GM19324 (cell line): ENCODE data around the gene NUP88.
"Not testable (repeated sequence)": the region's sequence is repeated elsewhere in the genome, so short reads cannot be mapped to it uniquely, and the experiment has no call there.

ENCODE experiments used
- ATAC-seq: cut with Tn5 transposase; IDR thresholded peaks from one replicate; pipeline ENCODE4 v1.9.1; 2021; ENCODE audit warnings: mild to moderate bottlenecking, moderate library complexity; ENCODE audit not compliant: unreplicated experiment, low FRiP score

The NUP88 gene

DNA sequence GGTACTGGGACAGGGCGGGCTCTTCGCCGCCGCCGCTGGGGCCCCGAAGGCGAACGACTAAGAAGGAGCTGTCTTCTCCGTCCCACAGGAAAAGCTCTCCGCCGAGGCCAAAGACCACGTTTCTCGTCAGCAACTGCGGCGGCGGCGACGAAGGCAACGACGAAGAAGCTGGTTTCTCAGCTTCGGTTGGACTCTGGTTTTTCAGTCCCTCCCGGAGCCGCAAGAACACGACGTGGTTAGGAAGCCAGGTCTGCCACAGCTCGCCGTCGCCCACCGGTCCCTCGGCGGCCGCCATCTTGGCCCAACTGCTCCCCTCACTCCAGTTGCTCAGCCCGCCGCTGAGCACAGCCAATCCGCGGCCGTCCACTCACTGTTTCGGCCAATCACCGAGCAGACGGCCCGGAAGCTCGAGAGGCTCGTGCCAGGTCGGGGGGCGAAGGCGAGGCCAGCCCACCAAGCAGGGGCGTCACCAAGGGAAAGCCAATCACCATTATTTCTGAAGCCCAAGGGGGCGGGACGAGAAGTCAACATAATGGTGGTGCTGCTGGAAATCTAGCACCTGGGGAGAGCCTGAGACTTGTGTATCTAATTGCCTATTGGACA lies at the start of gene NUP88:
TSS of gene NUP88 (minus strand) at position 307 of the 603 bp plus-strand sequence. CDS start at position 295, 12 bp downstream.
- peak; percentile 90 for ATAC-seq

DNA sequence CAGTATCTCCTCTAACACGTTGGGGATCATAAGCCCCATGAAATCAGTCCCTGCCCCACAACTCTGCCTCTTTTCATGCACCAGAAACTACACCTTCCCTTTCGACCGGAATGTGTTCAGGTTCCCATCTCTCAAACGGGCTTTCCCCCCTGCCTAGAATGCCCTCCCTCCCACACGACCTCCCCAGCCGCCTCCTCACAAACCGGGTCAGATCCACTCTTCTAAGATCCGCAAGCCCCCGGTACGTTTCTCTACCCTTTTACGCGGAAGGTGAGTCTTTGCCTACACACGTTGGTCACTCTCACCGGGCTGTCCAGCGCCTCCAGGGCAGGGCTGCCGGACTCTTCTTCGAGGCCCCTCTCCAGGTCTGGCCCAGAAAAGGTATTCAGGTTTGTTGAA lies 48.6 kb upstream of the NUP88 start:
- ATAC-seq: no peak

DNA sequence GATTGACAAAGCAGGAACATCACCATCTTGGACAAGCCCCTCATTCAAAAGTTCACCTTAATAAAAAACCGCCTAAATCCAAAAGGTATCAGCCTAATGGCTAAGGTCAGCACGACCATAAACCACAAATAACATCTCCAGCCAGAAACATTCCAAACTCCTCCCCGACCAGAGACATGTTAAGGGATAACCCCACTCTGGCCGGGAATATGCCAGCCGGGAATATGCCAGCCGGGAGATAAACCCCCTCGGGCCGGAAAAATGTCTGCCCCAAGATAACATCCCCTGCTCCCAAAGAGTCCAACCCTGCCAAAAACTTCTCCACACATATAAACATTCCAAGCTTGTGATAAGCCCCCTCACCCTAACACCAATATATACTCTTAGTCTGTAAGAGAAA lies 48.0 kb upstream of the NUP88 start:
- ATAC-seq: no peak

DNA sequence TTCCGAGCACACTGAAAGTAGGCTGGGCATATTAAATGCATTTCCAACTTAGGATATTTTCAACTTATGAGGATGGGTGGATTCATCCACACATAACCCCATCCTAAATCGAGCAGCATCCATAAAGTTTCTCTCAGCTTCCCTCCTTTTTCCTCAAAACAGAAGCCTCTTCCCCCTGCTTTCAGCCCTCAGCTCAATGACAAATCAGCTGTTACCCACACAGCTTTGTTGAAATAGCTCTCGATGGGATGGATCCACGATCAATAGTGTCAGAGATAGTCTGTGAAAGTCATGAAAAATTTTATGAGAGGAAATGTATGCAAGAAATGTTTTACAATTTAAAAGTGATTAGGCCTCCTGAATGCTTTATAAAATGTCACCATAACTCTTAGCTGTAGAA lies 46.8 kb upstream of the NUP88 start:
- ATAC-seq: no peak

DNA sequence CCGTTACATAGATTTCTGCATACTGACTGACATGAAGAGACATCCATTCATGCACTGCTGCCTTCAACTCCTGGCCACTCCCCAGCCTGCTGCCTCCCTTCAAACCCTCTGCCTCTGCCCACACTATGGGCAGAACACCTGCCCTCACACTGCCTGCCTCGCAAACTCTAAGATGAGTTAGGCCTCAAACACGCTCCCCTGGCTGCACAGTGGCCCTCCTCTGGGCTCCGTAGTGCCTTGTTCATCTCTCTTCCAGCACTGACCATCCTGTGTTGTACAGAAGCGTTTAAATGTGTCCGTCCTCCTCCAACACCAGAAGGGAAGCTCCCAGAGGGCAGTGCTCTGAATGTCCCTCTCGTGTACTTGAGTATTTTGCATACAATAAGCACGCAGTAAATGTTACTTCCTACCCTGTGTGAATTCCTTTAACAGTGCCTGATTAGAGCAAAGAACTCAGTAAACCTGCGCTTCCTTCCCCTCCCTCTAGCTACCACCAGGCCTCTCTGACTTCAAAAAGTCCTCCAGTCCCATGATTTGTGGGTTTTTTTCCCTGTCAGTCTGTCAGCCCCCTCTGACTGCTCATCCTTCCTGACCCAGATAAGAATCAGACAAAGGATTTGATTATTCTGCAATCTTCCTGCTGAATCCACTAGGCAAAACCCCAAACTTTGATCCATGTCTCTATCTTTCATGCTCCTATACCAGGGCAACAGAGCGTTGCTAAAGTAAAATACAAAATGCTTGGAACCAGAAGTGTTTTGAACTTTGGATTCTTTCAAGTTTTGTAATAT lies 45.5 kb upstream of the NUP88 start:
- no peak for ATAC-seq

DNA sequence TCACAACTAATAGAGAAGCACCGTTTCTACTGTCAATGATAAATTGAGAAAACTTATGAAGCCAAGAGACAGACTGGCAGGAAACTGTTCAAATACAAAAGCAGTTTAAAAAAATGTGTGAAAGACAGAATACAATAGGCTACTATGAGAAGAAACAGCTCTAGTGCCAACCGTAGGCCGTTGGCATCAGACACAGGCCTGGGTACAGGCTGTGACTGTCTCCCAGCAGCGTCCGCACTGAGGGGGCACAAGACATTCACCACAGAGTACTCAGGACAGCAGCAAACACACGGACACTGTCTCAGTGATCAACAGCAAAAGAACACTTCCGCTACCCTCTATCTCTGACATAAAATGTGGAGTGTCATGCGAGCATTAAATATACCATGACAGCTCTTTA lies 27.3 kb upstream of the NUP88 start:
- no peak for ATAC-seq

DNA sequence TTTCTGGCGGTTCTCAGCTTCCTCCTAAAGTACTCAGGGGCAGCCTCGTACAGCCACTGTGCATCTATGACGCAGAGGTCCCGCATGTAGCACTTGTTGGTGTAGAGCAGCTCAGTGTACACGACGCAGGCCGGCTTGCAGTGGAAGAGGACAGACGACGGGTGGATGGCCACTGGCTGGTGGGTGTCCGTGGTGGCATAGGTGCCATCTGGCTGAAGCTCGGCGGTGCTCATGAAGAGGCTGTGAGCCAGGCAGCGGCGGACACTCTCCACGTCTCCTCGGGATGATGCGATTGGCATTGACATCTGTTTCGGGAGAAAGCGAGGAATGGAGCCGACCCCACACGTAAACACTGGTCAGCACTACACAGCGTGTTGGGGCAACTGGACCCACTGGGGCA lies 24.7 kb upstream of the NUP88 start:
- ATAC-seq: no peak

DNA sequence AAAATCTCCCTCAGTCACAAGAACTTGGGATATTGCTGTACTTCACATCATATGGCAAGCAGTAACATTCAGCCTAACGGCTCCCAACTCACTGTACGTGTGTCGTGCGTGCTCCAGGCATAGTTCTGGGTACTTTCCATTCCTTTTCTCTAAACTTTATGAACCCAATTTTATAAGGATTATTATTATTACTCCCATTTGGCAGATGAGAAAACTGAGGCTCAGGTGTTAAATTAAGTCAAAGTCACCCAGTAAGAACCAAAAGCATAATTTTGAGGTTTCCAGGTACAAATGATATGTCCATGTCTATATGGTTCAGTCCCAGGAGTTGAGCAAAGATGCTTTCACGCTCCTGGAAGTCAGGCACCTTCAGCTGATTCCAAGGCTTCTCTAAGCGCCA lies 24.3 kb upstream of the NUP88 start:
- ATAC-seq: no peak

DNA sequence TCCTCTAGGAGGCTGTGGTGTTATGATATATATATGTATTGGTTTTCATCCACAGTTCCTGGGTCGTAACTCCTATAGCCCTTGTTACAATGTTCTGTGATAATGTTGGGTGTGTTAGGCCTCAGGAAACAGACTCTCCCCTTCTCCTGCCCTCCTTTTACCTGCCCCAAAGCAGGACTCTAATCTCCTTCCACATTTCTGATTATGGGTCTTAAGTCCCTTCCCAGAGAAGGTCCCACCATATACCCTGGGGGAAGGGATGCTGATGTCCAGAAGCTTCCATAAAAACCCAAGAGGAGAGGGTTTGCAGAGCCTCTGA lies 19.9 kb upstream of the NUP88 start:
- peak; percentile 4 for ATAC-seq

DNA sequence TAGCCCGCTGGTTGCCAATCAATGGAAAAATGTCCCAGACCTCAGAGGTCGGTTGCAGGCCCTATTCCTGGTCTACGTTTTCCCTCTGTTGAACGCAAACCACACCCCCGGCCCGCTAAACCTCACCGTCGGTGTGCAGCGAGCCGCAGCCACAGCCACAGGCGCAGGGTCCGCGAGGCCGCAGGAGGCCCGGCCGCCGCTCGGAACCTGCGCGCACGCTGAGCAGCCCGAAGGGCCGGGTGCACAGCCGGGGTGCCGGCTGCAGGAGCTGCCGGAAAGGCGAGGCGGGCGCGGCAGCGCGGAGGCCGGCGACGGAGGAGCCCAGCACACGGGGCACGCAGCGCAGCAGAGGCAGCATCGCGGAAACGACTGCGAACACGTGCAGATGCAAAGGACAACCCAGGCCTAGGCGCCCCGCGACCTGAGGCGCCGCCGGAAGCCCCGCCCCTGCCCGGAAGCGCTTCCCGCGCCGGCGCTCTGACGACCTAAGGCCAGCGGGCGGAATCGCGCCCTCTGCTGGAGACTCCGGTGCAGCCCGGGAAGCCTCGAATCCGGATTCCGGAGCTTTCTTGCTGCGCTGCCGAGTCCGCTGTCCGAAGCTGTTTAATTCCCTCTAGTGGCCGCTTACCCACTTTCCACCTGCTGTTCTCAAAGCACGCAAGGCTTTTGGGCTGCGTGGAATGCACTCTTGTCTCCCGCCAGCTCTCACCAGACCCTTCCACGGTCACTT lies 19.4 kb upstream of the NUP88 start, which contains the start of gene C1QBP:
TSS of gene C1QBP (minus strand) at position 440 of the 730 bp plus-strand sequence. CDS start at position 358, 82 bp downstream.
- ATAC-seq: peak; percentile 82

DNA sequence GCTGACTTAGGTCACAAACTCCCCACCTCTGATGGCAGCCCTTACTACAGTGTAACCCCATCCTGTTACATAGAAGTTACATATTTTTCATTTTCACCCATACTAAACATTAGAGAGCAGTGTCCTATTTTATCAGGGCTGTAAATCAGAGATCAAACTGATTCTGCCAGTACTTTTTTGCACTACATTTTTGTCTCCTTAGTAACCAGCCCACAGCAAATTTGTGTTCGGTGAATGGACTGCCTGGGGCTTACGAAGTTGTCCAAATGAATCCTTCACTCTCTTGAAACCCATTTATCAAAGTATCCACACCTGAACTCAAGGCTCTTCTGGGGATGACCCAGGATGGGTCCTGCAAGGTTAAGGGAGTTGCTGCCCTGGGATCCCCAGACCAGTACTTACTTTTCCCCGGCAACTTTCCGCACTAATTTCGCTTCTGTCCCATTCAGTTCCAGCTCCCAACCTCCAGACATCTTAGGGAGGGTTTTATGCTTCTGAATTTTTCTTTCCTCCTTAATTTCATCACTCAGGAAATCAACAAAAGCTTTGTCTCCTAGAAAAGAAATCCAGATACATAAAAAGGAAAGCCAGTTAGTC lies 18.4 kb upstream of the NUP88 start:
- no peak for ATAC-seq

DNA sequence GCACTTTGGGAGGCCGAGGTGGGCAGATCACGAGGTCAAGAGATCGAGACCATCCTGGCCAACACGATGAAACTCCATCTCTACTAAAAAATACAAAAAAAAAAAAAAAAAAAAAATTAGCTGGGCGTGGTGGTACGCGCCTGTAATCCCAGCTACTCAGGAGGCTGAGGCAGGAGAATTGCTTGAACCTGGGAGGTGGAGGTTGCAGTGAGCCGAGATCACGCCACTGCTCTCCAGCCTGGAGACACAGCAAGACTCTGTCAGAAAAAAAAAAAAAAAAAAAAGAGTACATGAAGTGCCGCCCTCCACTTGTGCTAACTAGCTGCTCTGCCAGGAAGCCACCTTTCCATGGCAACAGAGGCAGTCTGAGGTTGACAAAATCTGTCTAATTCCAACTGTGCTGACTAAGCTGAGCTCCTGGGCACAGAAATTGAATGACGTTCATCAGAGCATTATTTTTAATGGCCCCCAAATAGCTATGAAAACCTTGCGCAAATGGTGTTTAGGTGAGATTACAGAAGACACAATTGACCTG lies 16.4 kb upstream of the NUP88 start:
- not testable (repeated sequence) for ATAC-seq

DNA sequence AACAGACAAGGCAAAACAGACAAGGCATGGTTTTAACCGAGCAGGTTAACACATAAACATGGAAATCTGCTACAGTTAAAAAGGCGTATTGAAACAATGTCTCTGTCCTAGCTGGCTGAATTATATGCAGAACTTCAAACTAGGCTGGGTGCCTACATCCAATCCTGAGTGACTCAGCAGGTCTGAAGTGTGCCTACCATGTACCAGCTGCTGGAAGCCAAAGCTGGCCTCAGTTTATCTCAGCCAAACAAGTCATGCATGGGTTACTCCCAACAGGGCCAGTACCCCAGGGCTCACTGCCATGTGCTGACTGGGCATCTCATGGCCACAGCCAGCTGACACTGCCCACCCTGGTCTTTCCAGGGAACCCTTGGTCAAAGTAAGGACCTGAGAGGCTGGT lies 15.5 kb upstream of the NUP88 start:
- ATAC-seq: no peak

DNA sequence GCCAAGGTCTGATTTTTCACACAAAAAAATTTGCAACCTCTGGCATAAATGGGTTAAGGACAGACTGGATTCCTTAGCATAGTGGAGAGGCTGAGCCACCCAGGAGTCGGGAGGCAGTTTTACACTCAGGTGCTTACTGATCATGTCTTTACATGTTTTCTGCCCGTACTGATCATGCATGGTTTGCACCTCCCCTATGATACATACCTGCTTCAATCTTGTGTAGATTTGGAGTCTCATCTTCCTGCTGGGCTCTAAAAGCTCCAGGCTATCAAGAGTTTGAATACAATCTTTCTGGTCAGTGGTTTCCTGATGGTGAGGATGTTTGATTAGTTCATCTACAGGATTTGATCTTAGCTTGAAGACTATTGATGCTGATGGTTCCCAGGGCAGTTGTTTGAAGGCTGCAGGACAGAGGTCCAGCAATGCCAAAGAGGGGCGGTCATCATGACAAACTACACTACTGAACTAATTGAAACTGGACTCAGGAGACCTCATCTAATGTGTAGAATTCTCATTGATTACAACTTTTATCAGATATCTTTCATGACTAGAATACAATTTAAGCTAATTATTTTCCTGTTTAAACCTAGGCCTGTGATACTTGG lies 12.6 kb upstream of the NUP88 start:
- ATAC-seq: no peak

DNA sequence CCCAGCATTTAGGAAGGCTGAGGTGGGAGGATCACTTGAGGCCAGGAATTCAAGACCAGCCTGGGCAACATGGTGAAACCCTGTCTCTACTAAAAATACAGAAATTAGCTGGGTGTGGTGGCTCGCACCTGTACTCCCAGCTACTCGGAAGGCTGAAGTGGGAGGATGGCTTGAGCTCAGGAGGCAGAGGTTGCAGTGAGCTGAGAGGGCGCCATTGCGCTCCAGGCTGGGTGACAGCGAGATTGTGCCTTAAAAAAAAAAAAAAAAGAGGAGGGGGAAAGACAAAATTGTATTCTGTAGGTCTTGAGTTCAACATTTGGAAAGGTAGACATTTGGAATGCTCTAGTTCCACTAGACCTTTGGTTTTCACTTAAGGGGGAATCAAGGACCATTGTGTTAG lies 11.8 kb upstream of the NUP88 start:
- not testable (repeated sequence) for ATAC-seq

DNA sequence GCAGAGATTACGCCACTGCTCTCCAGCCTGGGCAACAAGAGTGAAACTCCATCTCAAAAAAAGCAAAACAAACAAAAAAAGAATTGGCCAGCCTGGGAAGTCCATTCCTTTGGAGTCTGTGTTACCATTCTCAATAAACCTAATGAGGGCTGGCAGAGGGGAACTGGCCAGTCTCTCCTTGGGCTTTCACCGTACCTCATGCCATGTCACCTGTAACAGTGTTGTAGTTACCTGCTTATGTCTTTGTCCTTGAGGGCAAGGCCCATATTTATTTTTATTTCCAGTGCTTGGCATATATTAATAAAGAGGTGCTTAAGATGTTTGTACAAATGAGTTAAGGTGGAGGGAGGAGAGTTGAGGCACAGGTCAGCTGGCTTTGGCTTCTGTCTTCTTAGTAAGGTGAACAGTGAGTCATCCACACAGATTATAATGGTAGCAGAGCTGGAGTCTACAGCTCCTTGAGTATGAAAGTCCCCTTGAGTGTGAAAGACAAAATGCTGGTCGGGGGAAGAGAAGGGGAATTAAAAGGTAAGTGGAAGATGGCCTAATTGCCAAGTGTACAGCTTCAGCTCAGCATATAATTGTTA lies 11.0 kb upstream of the NUP88 start:
- ATAC-seq: no peak

DNA sequence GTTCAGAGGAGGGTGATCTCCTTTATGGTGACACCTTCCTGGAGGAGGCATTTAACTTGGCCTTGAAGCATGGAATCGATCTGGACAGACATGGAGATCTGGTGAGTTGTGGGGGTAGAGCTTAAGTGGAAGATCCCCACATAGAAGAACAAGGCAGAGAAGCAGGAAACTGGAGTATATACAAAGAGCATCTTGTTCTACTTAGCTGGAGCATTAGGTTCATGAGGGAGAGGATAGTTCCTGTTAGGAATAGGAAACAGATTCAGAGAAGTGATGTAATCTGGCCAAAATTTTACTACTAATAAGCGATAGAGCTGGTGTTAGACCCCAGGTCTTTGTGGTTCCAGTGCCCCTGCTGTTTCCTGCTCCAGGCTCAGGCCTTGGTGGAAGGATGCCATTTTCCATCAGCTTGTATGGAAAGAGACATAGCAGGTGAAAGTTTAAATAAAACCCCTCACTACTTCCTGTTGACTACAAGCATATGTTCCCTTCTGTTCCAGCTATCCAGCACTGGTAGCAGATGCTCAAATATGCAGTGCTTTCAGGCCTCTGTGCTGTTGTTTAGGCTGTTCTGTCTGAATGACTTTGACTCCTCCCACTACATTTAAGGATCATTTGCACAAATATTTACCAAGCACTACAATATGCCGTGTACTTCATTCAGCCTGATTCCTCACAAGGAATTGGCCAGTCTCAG lies 9.9 kb upstream of the NUP88 start:
- no peak for ATAC-seq

DNA sequence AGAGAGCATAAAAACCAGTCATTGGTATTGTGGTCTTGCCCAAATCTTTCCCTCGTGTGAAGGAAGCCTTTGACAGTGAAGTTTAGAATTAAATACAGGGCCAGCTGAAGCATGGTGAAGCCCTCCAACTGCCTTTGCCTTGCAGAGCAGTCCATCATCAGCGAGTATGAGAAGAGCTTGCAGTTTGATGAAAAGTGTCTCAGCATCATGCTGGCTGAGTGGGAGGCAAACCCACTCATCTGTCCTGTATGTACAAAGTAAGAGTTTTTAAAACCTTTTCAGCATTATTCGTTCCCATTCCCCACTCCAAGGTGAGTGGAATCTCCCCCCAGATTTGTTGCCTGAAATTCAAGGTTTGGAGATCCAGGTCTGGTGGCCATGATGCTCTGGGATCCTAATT lies 6.4 kb upstream of the NUP88 start:
- ATAC-seq: no peak

DNA sequence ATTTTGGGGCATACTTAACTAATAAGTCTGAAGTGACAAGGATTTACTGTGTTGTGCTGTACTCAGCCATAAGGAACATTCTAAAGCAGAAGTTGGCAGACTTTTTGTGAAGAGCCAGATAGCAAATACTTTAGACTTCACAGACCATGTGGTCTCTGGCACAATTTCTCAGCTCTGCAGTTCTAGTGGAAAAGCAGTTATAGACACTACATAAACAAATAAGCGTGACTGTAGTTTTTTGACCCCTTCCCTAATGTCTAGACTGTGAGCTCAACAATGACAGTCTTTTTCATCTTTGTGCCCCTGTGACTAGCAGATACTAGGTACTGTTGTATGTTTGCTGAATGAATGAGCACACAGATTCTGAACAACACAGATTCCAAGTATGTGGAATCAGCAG lies 5.4 kb upstream of the NUP88 start:
- no peak for ATAC-seq

DNA sequence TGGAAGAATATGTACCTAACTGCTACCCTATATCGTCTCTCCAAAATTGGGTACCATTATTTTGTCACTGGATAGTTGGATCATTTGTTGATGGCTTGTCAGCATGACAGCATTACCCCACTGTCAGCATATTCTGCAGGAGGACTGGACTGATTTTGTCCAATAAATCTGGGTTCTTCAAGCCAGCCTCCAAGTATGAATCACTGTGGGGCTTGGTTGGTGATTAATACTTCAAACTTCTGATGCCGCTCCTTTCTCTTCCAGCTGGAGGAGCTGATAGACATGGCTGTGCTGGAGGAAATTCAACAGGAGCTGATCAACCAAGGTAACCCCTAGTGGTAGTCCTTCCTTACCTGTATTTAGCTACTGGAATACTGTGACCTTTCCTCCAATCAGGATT lies 3.0 kb upstream of the NUP88 start:
- no peak for ATAC-seq
